ENCODE measurements around the gene OR4K2. TPM values are rescaled to one million over a fixed set of nuclear protein-coding genes. Genes with fewer than 3 reads are reported as not detected.

The OR4K2 gene
- total RNA-seq, 1 experiment from 2014 or later, result not detected

GRCh38 chr14:19895282-19895681 lies 20.3 kb downstream of the OR4K2 start:
- H3K4ac ChIP-seq (ENCODE audit: low read depth, low read length), result no peak overlapping the region
- H3K4me1 ChIP-seq (ENCODE audit: insufficient read depth, low read length), result no peaks in the 10 kb centered on the region
- no peak overlapping the region for H3K4me2 ChIP-seq (ENCODE audit: insufficient read depth, insufficient read length, low read length)
- no peaks in the 10 kb centered on the region for H3K79me2 ChIP-seq (ENCODE audit: insufficient read depth, low read length)
- no peak overlapping the region for H3K14ac ChIP-seq (ENCODE audit: insufficient read depth, low read length)
- no peak overlapping the region for H2BK12ac ChIP-seq (ENCODE audit: insufficient read length, low read depth, low read length)
- H3K4me3 Mint-ChIP-seq, result no peak overlapping the region
- H4K20me1 ChIP-seq (ENCODE audit: control insufficient read depth, insufficient read depth, insufficient read length), result no peaks in the 10 kb centered on the region
- no peaks in the 10 kb centered on the region for H3K27me3 ChIP-seq (ENCODE audit: insufficient read depth, low read length)
- no peak overlapping the region for H3K27ac Mint-ChIP-seq
- H2BK5ac ChIP-seq (ENCODE audit: insufficient read length, low read length), result no peak overlapping the region
- peaks cover 17 to 18% of the 10 kb centered on the region in 2 experiments for H3K9me3 Mint-ChIP-seq
- no peak overlapping the region for H2AK5ac ChIP-seq (ENCODE audit: insufficient read length, low read length)
- no peak overlapping the region for H2BK120ac ChIP-seq (ENCODE audit: low read depth, low read length, poor library complexity, severe bottlenecking)
- no peak overlapping the region for H2BK20ac ChIP-seq (ENCODE audit: low read depth, low read length, poor library complexity, severe bottlenecking)
- no peak overlapping the region for H3K23ac ChIP-seq (ENCODE audit: insufficient read length, low read depth, low read length)
- no peak overlapping the region for H2AFZ ChIP-seq (ENCODE audit: low read length)
- no peaks in the 10 kb centered on the region for H3K4me1 Mint-ChIP-seq
- no peak overlapping the region for H3K9ac ChIP-seq (ENCODE audit: extremely low read depth, insufficient read length, low read length)
- no peak for TF ChIP-seq CTCF (conservative IDR thresholded peaks at IDR 0.05)
- no peak overlapping the region for H3K27ac ChIP-seq (ENCODE audit: insufficient read length, low read depth, low read length)
- H2BK15ac ChIP-seq (ENCODE audit: low read depth, low read length), result no peak overlapping the region
- no peak overlapping the region for H4K8ac ChIP-seq (replicated peaks; ENCODE audit: insufficient read length, low read depth, low read length)
- WGBS (ENCODE audit: extremely low coverage, insufficient read length, low lambda C conversion rate), result no CpG with 5 or more reads among the region's 2 CpGs
- DNase-seq, result no peak
- H3T11ph ChIP-seq (ENCODE audit: low read length), result no peak overlapping the region
- H3K18ac ChIP-seq (ENCODE audit: insufficient read length, low read depth, low read length), result no peak overlapping the region
- peaks cover 15 to 59% (median 33%) of the 10 kb centered on the region in 3 experiments; a peak in 6 of 7 replicates for H3K36me3 Mint-ChIP-seq (ENCODE audit: insufficient read depth in 1 of 3, low read depth in 3 of 3)
- no peak overlapping the region for H4K91ac ChIP-seq (ENCODE audit: insufficient read length, low read depth, low read length)
- no peaks in the 10 kb centered on the region for H3K79me1 ChIP-seq (ENCODE audit: insufficient read depth, low read depth, low read length, poor library complexity, severe bottlenecking)
- H4K5ac ChIP-seq (ENCODE audit: insufficient read length, low read depth, low read length), result no peak overlapping the region
- no peak overlapping the region for H3K56ac ChIP-seq (ENCODE audit: insufficient read length, low read depth, low read length)
- no peaks in the 10 kb centered on the region for H3K23me2 ChIP-seq (ENCODE audit: insufficient read length, low read depth, low read length, poor library complexity, severe bottlenecking)
- H3K9me3 ChIP-seq (ENCODE audit: control insufficient read depth, low read depth, low read length), result peaks cover 82% of the 10 kb centered on the region
- H3K27me3 Mint-ChIP-seq (ENCODE audit: low read depth), result peaks cover 4% of the 10 kb centered on the region; the same call in 1 of the 2 replicates

Data from H9 (cell line).